HG02970 (cell line): Measurements from ENCODE around the gene EEA1.
"Not testable (repeated sequence)": the region's sequence is repeated elsewhere in the genome, so short reads cannot be mapped to it uniquely, and the experiment has no call there.

Experiments
- ATAC-seq: cut with Tn5 transposase; IDR thresholded peaks from one replicate; pipeline ENCODE4 v1.9.1; 2021; ENCODE audit warnings: mild to moderate bottlenecking, moderate library complexity, moderate number of reproducible peaks; ENCODE audit not compliant: unreplicated experiment, low FRiP score

Gene EEA1

GRCh38 chr12:92759634-92760268, 169.3 kb downstream of the EEA1 start:
- ATAC-seq: no peak

GRCh38 chr12:92757597-92758121, 171.4 kb downstream of the EEA1 start:
- ATAC-seq: no peak

- ATAC-seq: no peak
These were observed 172.0 kb downstream of the EEA1 start for GRCh38 chr12:92756898-92757596.

GRCh38 chr12:92753976-92754885, 174.9 kb downstream of the EEA1 start:
- ATAC-seq: no peak

GRCh38 chr12:92749691-92750090, 179.4 kb downstream of the EEA1 start:
- ATAC-seq: not testable (repeated sequence)

GRCh38 chr12:92747151-92747550, 181.9 kb downstream of the EEA1 start:
- ATAC-seq: no peak

GRCh38 chr12:92745856-92746550, 183.1 kb downstream of the EEA1 start:
- ATAC-seq: no peak

GRCh38 chr12:92743026-92743425, 186.1 kb downstream of the EEA1 start:
- ATAC-seq: no peak

GRCh38 chr12:92740411-92740810, 188.7 kb downstream of the EEA1 start:
- no peak for ATAC-seq

- no peak for ATAC-seq
These were observed 190.0 kb downstream of the EEA1 start for GRCh38 chr12:92739113-92739512.

GRCh38 chr12:92737855-92738850, 190.9 kb downstream of the EEA1 start:
- no peak for ATAC-seq

GRCh38 chr12:92736605-92737004, 192.5 kb downstream of the EEA1 start:
- no peak for ATAC-seq

GRCh38 chr12:92735131-92735721, 193.9 kb downstream of the EEA1 start:
- ATAC-seq: no peak

GRCh38 chr12:92733661-92734060, 195.4 kb downstream of the EEA1 start:
- no peak for ATAC-seq

- ATAC-seq: no peak
These were observed 195.9 kb downstream of the EEA1 start for GRCh38 chr12:92733181-92733580.

GRCh38 chr12:92732716-92733115, 196.4 kb downstream of the EEA1 start:
- ATAC-seq: no peak

GRCh38 chr12:92732216-92732615, 196.9 kb downstream of the EEA1 start:
- no peak for ATAC-seq

- ATAC-seq: no peak
These were observed 198.3 kb downstream of the EEA1 start for GRCh38 chr12:92730758-92731157.

GRCh38 chr12:92729773-92730305, 199.3 kb downstream of the EEA1 start:
- ATAC-seq: no peak
